Gastroesophageal sphincter (tissue), 3 donors: Measurements from ENCODE around the gene PTPRN2.

ENCODE experiments used
- CTCF ChIP-seq, 4 experiments: fragments of 200-600 bp in 2 of 4; fragments of 450-650 bp in 2 of 4; sonication (generic) in 1 of 4; IDR thresholded peaks; one replicate each; pipeline ENCODE4 v1.5.1; 2017 to 2019; ENCODE audit warnings: antibody characterized with exemption in 4 of 4, mild to moderate bottlenecking in 2 of 4, moderate library complexity in 2 of 4
- EP300 ChIP-seq: sonication (generic); formaldehyde crosslinking; IDR thresholded peaks from one replicate; pipeline ENCODE4 v1.6.1; 2017; ENCODE audit warnings: antibody characterized with exemption, mild to moderate bottlenecking

GRCh38 chr7:157559596-157560257, 1027.9 kb downstream of the PTPRN2 start:
- TF ChIP-seq CTCF (IDR thresholded peaks at IDR 0.05), result no peak
- no peak for TF ChIP-seq EP300
